ENCODE measurements around the gene GPAT3.

The GPAT3 gene

GRCh38 chr4:83591056-83591455, 55.1 kb downstream of the GPAT3 start:
- TF ChIP-seq CTCF (IDR thresholded peaks at IDR 0.05; ENCODE audit: low read length) (no peak), EZH2 (IDR thresholded peaks at IDR 0.05; ENCODE audit: borderline replicate concordance, low read length) (no peak)
- Histone ChIP-seq H3K9me3 (ENCODE audit: low read length) (no peaks in the 10 kb centered on the region), H3K36me3 (ENCODE audit: insufficient read depth, low read length) (no peaks in the 10 kb centered on the region), H3K4me1 (ENCODE audit: insufficient read depth, low read length, severe bottlenecking) (no peaks in the 10 kb centered on the region), H3K27me3 (ENCODE audit: insufficient read depth, low read length) (no peaks in the 10 kb centered on the region), H3K4me2 (ENCODE audit: low read length) (no peak overlapping the region), H3F3A (ENCODE audit: insufficient read depth, low read length) (no peaks in the 10 kb centered on the region), H3K9ac (ENCODE audit: low read length) (no peak overlapping the region), H3K79me2 (ENCODE audit: insufficient read depth, low read length) (no peaks in the 10 kb centered on the region), H4K20me1 (ENCODE audit: insufficient read depth, low read length) (no peaks in the 10 kb centered on the region), H3K27ac (ENCODE audit: low read depth, low read length, poor library complexity, severe bottlenecking) (no peak overlapping the region), H3K4me3 (ENCODE audit: low read depth, low read length, poor library complexity, severe bottlenecking) (no peak overlapping the region), H3K9me2 (ENCODE audit: low read depth, low read length) (no peaks in the 10 kb centered on the region), H2AFZ (ENCODE audit: low read length) (no peak overlapping the region)

GRCh38 chr4:83591730-83592129, 55.8 kb downstream of the GPAT3 start:
- H3K79me2 ChIP-seq (ENCODE audit: insufficient read depth, low read length): no peaks in the 10 kb centered on the region
- no peaks in the 10 kb centered on the region for H3K9me2 ChIP-seq (ENCODE audit: low read depth, low read length)
- no peak overlapping the region for H3K27ac ChIP-seq (ENCODE audit: low read depth, low read length, poor library complexity, severe bottlenecking)
- no peaks in the 10 kb centered on the region for H4K20me1 ChIP-seq (ENCODE audit: insufficient read depth, low read length)
- H3K4me2 ChIP-seq (ENCODE audit: low read length): no peak overlapping the region
- H3K36me3 ChIP-seq (ENCODE audit: insufficient read depth, low read length): no peaks in the 10 kb centered on the region
- H3K9me3 ChIP-seq (ENCODE audit: low read length): no peaks in the 10 kb centered on the region
- H3K4me3 ChIP-seq (ENCODE audit: low read depth, low read length, poor library complexity, severe bottlenecking): no peak overlapping the region
- TF ChIP-seq EZH2 (IDR thresholded peaks at IDR 0.05; ENCODE audit: borderline replicate concordance, low read length): no peak
- no peak for TF ChIP-seq CTCF (IDR thresholded peaks at IDR 0.05; ENCODE audit: low read length)
- H3K27me3 ChIP-seq (ENCODE audit: insufficient read depth, low read length): no peaks in the 10 kb centered on the region
- H3K4me1 ChIP-seq (ENCODE audit: insufficient read depth, low read length, severe bottlenecking): no peaks in the 10 kb centered on the region
- no peak overlapping the region for H3K9ac ChIP-seq (ENCODE audit: low read length)
- H3F3A ChIP-seq (ENCODE audit: insufficient read depth, low read length): no peaks in the 10 kb centered on the region
- H2AFZ ChIP-seq (ENCODE audit: low read length): no peak overlapping the region

GRCh38 chr4:83599183-83599582, 63.3 kb downstream of the GPAT3 start:
- Histone ChIP-seq H3K4me2 (ENCODE audit: low read length) (no peak overlapping the region), H3K4me3 (ENCODE audit: low read depth, low read length, poor library complexity, severe bottlenecking) (no peak overlapping the region)

More at GRCh38 chr4:83599183-83599582, 63.3 kb downstream of the GPAT3 start:
- H4K20me1 ChIP-seq (ENCODE audit: insufficient read depth, low read length): no peaks in the 10 kb centered on the region
- H3K27ac ChIP-seq (ENCODE audit: low read depth, low read length, poor library complexity, severe bottlenecking): no peak overlapping the region
- no peak overlapping the region for H3K9ac ChIP-seq (ENCODE audit: low read length)
- H3K27me3 ChIP-seq (ENCODE audit: insufficient read depth, low read length): no peaks in the 10 kb centered on the region
- no peaks in the 10 kb centered on the region for H3K36me3 ChIP-seq (ENCODE audit: insufficient read depth, low read length)
- no peaks in the 10 kb centered on the region for H3K4me1 ChIP-seq (ENCODE audit: insufficient read depth, low read length, severe bottlenecking)
- H3K9me2 ChIP-seq (ENCODE audit: low read depth, low read length): no peaks in the 10 kb centered on the region
- H3K9me3 ChIP-seq (ENCODE audit: low read length): no peaks in the 10 kb centered on the region
- H2AFZ ChIP-seq (ENCODE audit: low read length): no peak overlapping the region
- no peak for TF ChIP-seq EZH2 (IDR thresholded peaks at IDR 0.05; ENCODE audit: borderline replicate concordance, low read length)
- TF ChIP-seq CTCF (IDR thresholded peaks at IDR 0.05; ENCODE audit: low read length): no peak
- no peaks in the 10 kb centered on the region for H3F3A ChIP-seq (ENCODE audit: insufficient read depth, low read length)
- H3K79me2 ChIP-seq (ENCODE audit: insufficient read depth, low read length): no peaks in the 10 kb centered on the region
